Esophagus squamous epithelium (tissue), 5 donors: ENCODE measurements around the gene CHST12. TPM values are rescaled to one million over a fixed set of nuclear protein-coding genes. Genes with fewer than 3 reads are reported as not detected.

Experiments used
- DNase-seq: peaks from one replicate; lab custom pipeline; 2025; lab: John Stamatoyannopoulos, UW
- H3K27ac ChIP-seq, 4 donors: fragments of 200-600 bp; sonication (generic); one replicate each; pipeline ENCODE4 v1.5.1; 2016 to 2019; ENCODE audit warnings: mild to moderate bottlenecking in 1 of 4
- H3K27me3 ChIP-seq, 4 donors: fragments of 200-600 bp; sonication (generic); 1 replicate in 3 of 4; 2 replicates in 1 of 4; pipeline versions ENCODE4 v1.5.1 to v1.6.0; 2017 to 2021; ENCODE audit warnings: antibody characterized with exemption in 1 of 4
- H3K36me3 ChIP-seq, 3 donors: fragments of 200-600 bp; sonication (generic); one replicate each; pipeline ENCODE4 v1.5.1; 2016 to 2019
- H3K4me1 ChIP-seq, 3 donors: fragments of 200-600 bp; sonication (generic); one replicate each; pipeline ENCODE4 v1.5.1; 2017 to 2019
- H3K4me3 ChIP-seq, 4 donors: fragments of 200-600 bp; sonication (generic); 1 replicate in 3 of 4; 2 replicates in 1 of 4; pipeline ENCODE4 v1.5.1; 2016 to 2019; ENCODE audit warnings: mild to moderate bottlenecking in 2 of 4, moderate library complexity in 1 of 4
- H3K9me3 ChIP-seq, 3 donors: fragments of 200-600 bp; sonication (generic); one replicate each; pipeline ENCODE4 v1.5.1; 2016 to 2019
- POLR2A ChIP-seq, 4 donors: fragments of 450-650 bp; IDR thresholded peaks; one replicate each; pipeline ENCODE4 v1.6.1; 2017; ENCODE audit warnings: antibody characterized with exemption in 4 of 4, mild to moderate bottlenecking in 4 of 4, moderate library complexity in 3 of 4
- WGBS, 2 donors: methylation state at CpG; one replicate each; pipeline ENCODE4 v1.1.5; 2018; 5-methylcytosine and 5-hydroxymethylcytosine counted together
- intact Hi-C: fragments of 100-400 bp; cut with DNase I; formaldehyde crosslinking; loops from one replicate; pipeline ENCODE4 v1.15.0; 2022
- total RNA-seq, 4 donors: library from RNA; depleted of rRNA; stranded (reverse); fragments of >200 nt; gene quantifications; one replicate each; pipeline ENCODE4 v1.1.0, GENCODE V29; 2016
- TF ChIP-seq, protein P1 (sequence below), 6 experiments: fragments of 450-650 bp in 4 of 6; fragments of 200-600 bp in 2 of 6; sonication (generic) in 2 of 6; IDR thresholded peaks; one replicate each; pipeline ENCODE4 v1.5.1; 2016 to 2019; ENCODE audit warnings: antibody characterized with exemption in 6 of 6, mild to moderate bottlenecking in 4 of 6, moderate library complexity in 4 of 6
- donor health status: DM: yes; HTN: yes; CAD: no.

CHST12 gene
- total RNA-seq, 4 donors from 2014 or later = 1.5 to 11.8 (median 5.0) TPM

GRCh38 chr7:2443491-2443890 lies 40.1 kb downstream of the CHST12 start:
- no peaks in the 10 kb centered on the region for H3K27me3 ChIP-seq
- no peak overlapping the region for H3K4me3 ChIP-seq
- DNase-seq = no peak
- intact Hi-C loops = no loop called here
- H3K27ac ChIP-seq = no peak overlapping the region
- peaks cover 0 to 22% (median 0%) of the 10 kb centered on the region in 3 donors for H3K36me3 ChIP-seq
- WGBS, 2 donors = 98 to 99% methylated on average over 7 to 9 of the region's 9 CpGs
- TF ChIP-seq, protein P1, sequence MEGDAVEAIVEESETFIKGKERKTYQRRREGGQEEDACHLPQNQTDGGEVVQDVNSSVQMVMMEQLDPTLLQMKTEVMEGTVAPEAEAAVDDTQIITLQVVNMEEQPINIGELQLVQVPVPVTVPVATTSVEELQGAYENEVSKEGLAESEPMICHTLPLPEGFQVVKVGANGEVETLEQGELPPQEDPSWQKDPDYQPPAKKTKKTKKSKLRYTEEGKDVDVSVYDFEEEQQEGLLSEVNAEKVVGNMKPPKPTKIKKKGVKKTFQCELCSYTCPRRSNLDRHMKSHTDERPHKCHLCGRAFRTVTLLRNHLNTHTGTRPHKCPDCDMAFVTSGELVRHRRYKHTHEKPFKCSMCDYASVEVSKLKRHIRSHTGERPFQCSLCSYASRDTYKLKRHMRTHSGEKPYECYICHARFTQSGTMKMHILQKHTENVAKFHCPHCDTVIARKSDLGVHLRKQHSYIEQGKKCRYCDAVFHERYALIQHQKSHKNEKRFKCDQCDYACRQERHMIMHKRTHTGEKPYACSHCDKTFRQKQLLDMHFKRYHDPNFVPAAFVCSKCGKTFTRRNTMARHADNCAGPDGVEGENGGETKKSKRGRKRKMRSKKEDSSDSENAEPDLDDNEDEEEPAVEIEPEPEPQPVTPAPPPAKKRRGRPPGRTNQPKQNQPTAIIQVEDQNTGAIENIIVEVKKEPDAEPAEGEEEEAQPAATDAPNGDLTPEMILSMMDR (IDR thresholded peaks at IDR 0.05) = no peak
- no peak for TF ChIP-seq POLR2A (IDR thresholded peaks at IDR 0.05)
- H3K9me3 ChIP-seq = no peaks in the 10 kb centered on the region
- peaks cover 13 to 44% (median 15%) of the 10 kb centered on the region in 3 donors for H3K4me1 ChIP-seq

DNA sequence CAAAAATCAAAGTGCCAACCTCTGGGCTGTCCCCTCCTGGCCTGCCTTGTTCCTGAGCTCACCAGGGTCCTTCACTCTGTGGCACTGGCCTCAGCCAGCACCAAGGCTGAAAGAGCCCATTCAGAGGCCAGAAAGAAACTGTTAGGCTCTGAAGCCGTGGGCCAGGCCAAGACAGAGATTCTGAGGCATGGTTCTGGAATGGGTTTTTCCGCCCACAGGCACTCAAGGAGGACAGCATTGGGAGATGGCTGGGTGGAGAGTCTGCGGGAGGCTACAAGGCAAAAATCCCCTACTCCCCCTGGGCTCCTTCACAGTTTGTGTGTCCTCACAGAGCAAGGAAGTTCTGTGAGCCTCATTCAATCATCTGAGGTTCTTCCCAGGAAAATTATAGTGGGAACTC lies 41.1 kb downstream of the CHST12 start:
- Histone ChIP-seq H3K27ac (peak overlapping the region in 3 of 4 donors; percentile 9 to 54 (median 44)), H3K27me3 (no peaks in the 10 kb centered on the region)

DNA sequence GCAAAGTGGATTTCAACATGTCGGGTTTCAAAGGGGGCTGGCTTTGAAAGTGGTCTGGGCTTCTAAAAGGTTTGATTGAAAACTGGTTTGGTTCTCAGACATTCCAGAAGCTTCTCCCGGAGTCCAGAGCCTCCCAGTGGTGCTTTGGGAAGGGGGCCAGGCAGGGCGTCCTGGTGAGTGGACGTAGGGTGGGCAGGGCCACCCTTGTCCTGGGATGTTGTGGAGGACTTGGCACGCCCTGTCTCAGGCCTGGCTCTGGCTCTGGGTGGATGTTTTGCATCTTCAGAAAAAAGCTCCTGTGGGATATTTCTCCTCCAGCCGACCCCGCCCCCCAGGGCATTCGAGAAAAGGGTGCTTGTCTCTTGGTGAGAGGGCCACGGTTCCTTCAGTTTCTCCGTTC lies 41.6 kb downstream of the CHST12 start:
- Histone ChIP-seq H3K4me1 (peaks cover 5 to 30% (median 12%) of the 10 kb centered on the region in 3 donors), H3K27ac (peak overlapping the region in 3 of 4 donors; percentile 9 to 44 (median 43)), H3K36me3 (peaks cover 0 to 22% (median 0%) of the 10 kb centered on the region in 3 donors), H3K4me3 (no peak overlapping the region), H3K9me3 (no peaks in the 10 kb centered on the region), H3K27me3 (no peaks in the 10 kb centered on the region)
- 79 to 84% methylated on average over 5 to 10 of the region's 10 CpGs for WGBS, 2 donors
- TF ChIP-seq, protein P1 (IDR thresholded peaks at IDR 0.05) = no peak
- no peak for TF ChIP-seq POLR2A (IDR thresholded peaks at IDR 0.05)
- no peak for DNase-seq
- intact Hi-C loops = no loop called here

More for the DNA sequence above, 41.1 kb downstream of the CHST12 start:
- TF ChIP-seq, protein P1 (IDR thresholded peaks at IDR 0.05) = no peak
- no peak for TF ChIP-seq POLR2A (IDR thresholded peaks at IDR 0.05)
- DNase-seq = no peak
- no peaks in the 10 kb centered on the region for H3K9me3 ChIP-seq
- peaks cover 8 to 34% (median 15%) of the 10 kb centered on the region in 3 donors for H3K4me1 ChIP-seq
- no peak overlapping the region for H3K4me3 ChIP-seq
- intact Hi-C loops = no loop called here
- H3K36me3 ChIP-seq = peaks cover 0 to 22% (median 0%) of the 10 kb centered on the region in 3 donors
- WGBS, 2 donors = 40 to 42% methylated on average over 2 of the region's 3 CpGs

DNA sequence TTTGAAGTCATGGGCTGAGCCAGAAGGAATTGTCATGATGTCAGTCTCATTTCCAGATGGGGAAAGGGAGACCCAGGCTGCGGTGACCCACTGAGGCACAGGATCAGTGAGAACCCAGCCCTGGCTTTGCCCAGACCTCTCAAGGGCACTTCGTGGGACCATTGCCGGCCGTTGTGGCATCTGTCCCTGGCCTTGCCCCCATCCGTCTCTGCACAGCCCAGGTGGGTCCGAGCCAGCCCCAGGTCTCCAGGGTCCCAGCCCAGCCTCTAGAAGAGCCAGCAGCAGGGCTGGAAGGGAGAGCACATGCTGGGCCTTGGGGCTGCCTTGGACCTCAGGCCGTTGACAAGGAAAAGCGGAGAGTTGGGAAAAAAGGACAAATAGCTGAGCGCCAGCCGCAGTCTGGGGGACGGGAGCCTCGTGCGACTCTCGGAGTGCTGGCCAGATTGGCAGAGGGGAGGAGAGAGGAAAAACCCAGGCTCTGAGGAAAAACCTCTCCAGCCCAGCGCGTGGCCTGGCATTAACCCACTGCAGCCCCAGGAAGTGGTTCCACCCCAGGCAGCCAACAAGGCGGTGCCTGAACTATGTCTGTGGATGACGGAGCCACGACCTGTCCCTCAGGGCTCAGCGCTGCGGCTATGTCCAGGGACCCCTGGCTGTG lies 42.6 kb downstream of the CHST12 start:
- Histone ChIP-seq H3K27me3 (no peaks in the 10 kb centered on the region), H3K4me1 (peaks cover under 1 to 30% (median 6%) of the 10 kb centered on the region in 3 donors), H3K9me3 (no peaks in the 10 kb centered on the region), H3K27ac (peak overlapping the region in 1 of 4 donors; percentile 32), H3K4me3 (no peak overlapping the region), H3K36me3 (peaks cover 0 to 22% (median 0%) of the 10 kb centered on the region in 3 donors)
- DNase-seq = no peak
- TF ChIP-seq, protein P1 (IDR thresholded peaks at IDR 0.05) = no peak
- TF ChIP-seq POLR2A (IDR thresholded peaks at IDR 0.05) = no peak
- intact Hi-C loops = no loop called here
- WGBS, 2 donors = 88 to 89% methylated on average over 7 to 8 of the region's 21 CpGs

DNA sequence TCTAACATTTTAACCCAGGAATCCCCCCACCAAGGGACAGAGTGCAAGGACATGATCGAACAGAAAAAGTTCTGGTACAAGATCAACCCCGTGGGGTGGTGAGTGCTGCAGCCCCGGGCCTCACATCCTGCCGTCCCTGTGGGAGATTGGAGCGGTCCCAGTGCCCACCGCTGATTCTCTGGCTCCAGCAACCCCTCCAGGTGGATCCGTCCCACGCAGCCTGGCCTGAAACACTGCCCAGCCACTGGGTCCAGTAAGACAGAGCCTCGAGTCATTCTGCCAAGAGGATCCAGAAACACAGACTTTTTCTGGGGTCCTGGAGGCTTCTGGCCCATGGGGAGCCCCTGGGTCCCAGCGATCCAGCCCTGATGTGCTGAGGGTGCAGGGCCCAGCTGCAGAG lies 43.3 kb downstream of the CHST12 start:
- Histone ChIP-seq H3K36me3 (peaks cover 0 to 22% (median 0%) of the 10 kb centered on the region in 3 donors), H3K4me3 (no peak overlapping the region), H3K27ac (no peak overlapping the region), H3K4me1 (peaks cover 5 to 32% (median 10%) of the 10 kb centered on the region in 3 donors), H3K27me3 (no peaks in the 10 kb centered on the region), H3K9me3 (no peaks in the 10 kb centered on the region)
- DNase-seq = no peak
- WGBS, 2 donors = no CpG with 5 or more reads among the region's 10 CpGs
- TF ChIP-seq, protein P1 (IDR thresholded peaks at IDR 0.05) = no peak
- no peak for TF ChIP-seq POLR2A (IDR thresholded peaks at IDR 0.05)
- intact Hi-C loops = no loop called here
